Body of pancreas (tissue), 4 donors: ENCODE measurements around the gene HPGDS.

Source experiments
- CTCF ChIP-seq, 7 experiments: fragments of 450-650 bp in 4 of 7; fragments of 200-600 bp in 3 of 7; sonication (generic) in 3 of 7; IDR thresholded peaks; one replicate each; pipeline ENCODE4 v1.5.1; 2016 to 2019; ENCODE audit warnings: antibody characterized with exemption in 7 of 7
- POLR2A ChIP-seq, 3 donors: fragments of 450-650 bp; IDR thresholded peaks; one replicate each; pipeline ENCODE4 v1.6.1; 2016; ENCODE audit warnings: antibody characterized with exemption in 3 of 3, mild to moderate bottlenecking in 2 of 3

- TF ChIP-seq CTCF (IDR thresholded peaks at IDR 0.05) (no peak), POLR2A (IDR thresholded peaks at IDR 0.05) (no peak)
These were observed 7.5 kb upstream of the HPGDS start for GRCh38 chr4:94350095-94350494.
